Stimulated activated naive B cell treated with anti-CD40 and anti-IgM and Interleukin-4, amounts not matched to agents 10 μg/mL and 1 μg/mL and 100 μg/mL, for 72 hours (primary cell): ENCODE measurements around the gene BRAP.
"Not testable (repeated sequence)": the region's sequence is repeated elsewhere in the genome, so short reads cannot be mapped to it uniquely, and the experiment has no call there.

ENCODE experiments used
- ATAC-seq, 2 donors: fragments of 150-1000 bp; cut with Tn5 transposase; replicated peaks; 2 replicates each; pipeline ENCODE4 v1.10.0; 2021; ENCODE audit warnings: moderate library complexity in 1 of 2
- DNase-seq: peaks from one replicate; pipeline ENCODE4 v3.0.0; 2021
- H3K27ac Mint-ChIP-seq: one replicate; pipeline ENCODE4 v1.8.0; 2022; ENCODE audit warnings: mild to moderate bottlenecking, mixed read lengths
- H3K27me3 Mint-ChIP-seq, 2 donors: one replicate each; pipeline ENCODE4 v1.8.0; 2022; ENCODE audit warnings: mixed read lengths in 2 of 2
- H3K36me3 Mint-ChIP-seq, 2 donors: one replicate each; pipeline ENCODE4 v1.8.0; 2022; ENCODE audit warnings: mixed read lengths in 2 of 2, mild to moderate bottlenecking in 1 of 2
- H3K4me1 Mint-ChIP-seq, 2 donors: one replicate each; pipeline ENCODE4 v1.8.0; 2022; ENCODE audit warnings: mixed read lengths in 2 of 2, mild to moderate bottlenecking in 1 of 2
- H3K4me3 Mint-ChIP-seq, 2 donors: one replicate each; pipeline ENCODE4 v1.8.0; 2022; ENCODE audit warnings: mild to moderate bottlenecking in 2 of 2, mixed read lengths in 2 of 2, moderate library complexity in 1 of 2
- H3K9me3 Mint-ChIP-seq, 2 donors: one replicate each; pipeline ENCODE4 v1.8.0; 2022; ENCODE audit warnings: mixed read lengths in 2 of 2, mild to moderate bottlenecking in 1 of 2

BRAP gene

GRCh38 chr12:111653596-111653995 lies 32.2 kb downstream of the BRAP start:
- Mint-ChIP-seq H3K36me3 (peaks cover 16 to 25% of the 10 kb centered on the region in 2 donors), H3K27ac (no peak overlapping the region)

GRCh38 chr12:111652530-111652929 lies 33.2 kb downstream of the BRAP start:
- H3K4me1 Mint-ChIP-seq, ATAC-seq, H3K9me3 Mint-ChIP-seq, H3K27me3 Mint-ChIP-seq, DNase-seq, H3K27ac Mint-ChIP-seq, H3K4me3 Mint-ChIP-seq: not testable (repeated sequence)
- H3K36me3 Mint-ChIP-seq, result peaks cover 13 to 28% of the 10 kb centered on the region in 2 donors

More at GRCh38 chr12:111653596-111653995, 32.2 kb downstream of the BRAP start:
- Mint-ChIP-seq H3K9me3 (no peaks in the 10 kb centered on the region), H3K4me3 (no peak overlapping the region), H3K4me1 (peaks cover 0 to 1% of the 10 kb centered on the region in 2 donors), H3K27me3 (no peaks in the 10 kb centered on the region)
- DNase-seq (no peak), ATAC-seq (no peak)

GRCh38 chr12:111650912-111651311 lies 34.8 kb downstream of the BRAP start:
- H3K36me3 Mint-ChIP-seq, result peaks cover 23 to 35% of the 10 kb centered on the region in 2 donors
- no peak overlapping the region for H3K4me3 Mint-ChIP-seq
- no peak overlapping the region for H3K27ac Mint-ChIP-seq
- H3K4me1 Mint-ChIP-seq, result peaks cover 0 to 1% of the 10 kb centered on the region in 2 donors
- H3K27me3 Mint-ChIP-seq, result no peaks in the 10 kb centered on the region
- DNase-seq (no peak), ATAC-seq (peak; percentile 63 to 64)
- no peaks in the 10 kb centered on the region for H3K9me3 Mint-ChIP-seq

- ATAC-seq (no peak), DNase-seq (no peak)
- H3K9me3 Mint-ChIP-seq, result no peaks in the 10 kb centered on the region
- no peaks in the 10 kb centered on the region for H3K27me3 Mint-ChIP-seq
- no peaks in the 10 kb centered on the region for H3K4me1 Mint-ChIP-seq
- no peak overlapping the region for H3K4me3 Mint-ChIP-seq
- peaks cover 23 to 30% of the 10 kb centered on the region in 2 donors for H3K36me3 Mint-ChIP-seq
- no peak overlapping the region for H3K27ac Mint-ChIP-seq
Observed at GRCh38 chr12:111645433-111645832, 40.3 kb downstream of the BRAP start.

- Mint-ChIP-seq H3K9me3 (no peaks in the 10 kb centered on the region), H3K27ac (no peak overlapping the region), H3K36me3 (peaks cover 23 to 32% of the 10 kb centered on the region in 2 donors), H3K4me3 (no peak overlapping the region), H3K27me3 (no peaks in the 10 kb centered on the region), H3K4me1 (no peaks in the 10 kb centered on the region)
- DNase-seq, result no peak
- no peak for ATAC-seq
Observed at GRCh38 chr12:111643427-111643826, 42.3 kb downstream of the BRAP start.

- no peaks in the 10 kb centered on the region for H3K27me3 Mint-ChIP-seq
- peak overlapping the region; percentile 9 for H3K27ac Mint-ChIP-seq
- ATAC-seq (no peak), DNase-seq (no peak)
- H3K4me1 Mint-ChIP-seq, result no peaks in the 10 kb centered on the region
- H3K36me3 Mint-ChIP-seq, result peaks cover 23 to 32% of the 10 kb centered on the region in 2 donors
- no peak overlapping the region for H3K4me3 Mint-ChIP-seq
- H3K9me3 Mint-ChIP-seq, result no peaks in the 10 kb centered on the region
Observed at GRCh38 chr12:111642681-111643426, 42.9 kb downstream of the BRAP start.

GRCh38 chr12:111640506-111640905 lies 45.2 kb downstream of the BRAP start:
- H3K9me3 Mint-ChIP-seq, result no peaks in the 10 kb centered on the region
- H3K27me3 Mint-ChIP-seq, result no peaks in the 10 kb centered on the region
- no peak for ATAC-seq
- H3K4me3 Mint-ChIP-seq, result no peak overlapping the region
- H3K36me3 Mint-ChIP-seq, result peaks cover 9 to 17% of the 10 kb centered on the region in 2 donors
- no peak for DNase-seq
- peaks cover 2 to 10% of the 10 kb centered on the region in 2 donors for H3K4me1 Mint-ChIP-seq
- no peak overlapping the region for H3K27ac Mint-ChIP-seq

- no peak overlapping the region for H3K4me3 Mint-ChIP-seq
- H3K4me1 Mint-ChIP-seq, result peaks cover 2 to 11% of the 10 kb centered on the region in 2 donors
- no peak for ATAC-seq
- DNase-seq, result no peak
- peaks cover 3 to 9% of the 10 kb centered on the region in 2 donors for H3K36me3 Mint-ChIP-seq
- no peaks in the 10 kb centered on the region for H3K9me3 Mint-ChIP-seq
- H3K27me3 Mint-ChIP-seq, result no peaks in the 10 kb centered on the region
- no peak overlapping the region for H3K27ac Mint-ChIP-seq
Observed at GRCh38 chr12:111638556-111638955, 47.2 kb downstream of the BRAP start.

- Mint-ChIP-seq H3K9me3 (no peaks in the 10 kb centered on the region), H3K4me3 (no peak overlapping the region), H3K27me3 (no peaks in the 10 kb centered on the region), H3K27ac (no peak overlapping the region), H3K36me3 (peaks cover 0 to 9% of the 10 kb centered on the region in 2 donors), H3K4me1 (peaks cover 2 to 11% of the 10 kb centered on the region in 2 donors)
- ATAC-seq, result no peak
- no peak for DNase-seq
Observed at GRCh38 chr12:111636209-111636945, 49.4 kb downstream of the BRAP start.

- ATAC-seq (peak; percentile 68 to 69), DNase-seq (no peak)
- Mint-ChIP-seq H3K36me3 (peaks cover 0 to 9% of the 10 kb centered on the region in 2 donors), H3K27ac (peak overlapping the region; percentile 47), H3K4me1 (peaks cover 2 to 11% of the 10 kb centered on the region in 2 donors), H3K4me3 (no peak overlapping the region), H3K9me3 (no peaks in the 10 kb centered on the region), H3K27me3 (no peaks in the 10 kb centered on the region)
Observed at GRCh38 chr12:111635524-111635923, 50.2 kb downstream of the BRAP start.

GRCh38 chr12:111628505-111629260 lies 57.1 kb downstream of the BRAP start:
- H3K27me3 Mint-ChIP-seq, result no peaks in the 10 kb centered on the region
- H3K9me3 Mint-ChIP-seq, result no peaks in the 10 kb centered on the region
- no peaks in the 10 kb centered on the region for H3K4me1 Mint-ChIP-seq
- H3K36me3 Mint-ChIP-seq, result no peaks in the 10 kb centered on the region
- DNase-seq (no peak), ATAC-seq (no peak)
- H3K4me3 Mint-ChIP-seq, result no peak overlapping the region
- no peak overlapping the region for H3K27ac Mint-ChIP-seq

GRCh38 chr12:111626230-111626629 lies 59.5 kb downstream of the BRAP start:
- Mint-ChIP-seq H3K27me3 (no peaks in the 10 kb centered on the region), H3K36me3 (no peaks in the 10 kb centered on the region), H3K9me3 (no peaks in the 10 kb centered on the region), H3K4me1 (no peaks in the 10 kb centered on the region), H3K27ac (no peak overlapping the region), H3K4me3 (no peak overlapping the region)
- DNase-seq (no peak), ATAC-seq (no peak)

GRCh38 chr12:111624540-111624939 lies 61.2 kb downstream of the BRAP start:
- H3K27me3 Mint-ChIP-seq, result no peaks in the 10 kb centered on the region
- H3K36me3 Mint-ChIP-seq, result no peaks in the 10 kb centered on the region
- H3K4me3 Mint-ChIP-seq, result no peak overlapping the region
- H3K9me3 Mint-ChIP-seq, result no peaks in the 10 kb centered on the region
- H3K4me1 Mint-ChIP-seq, result no peaks in the 10 kb centered on the region
- ATAC-seq, result no peak
- H3K27ac Mint-ChIP-seq, result no peak overlapping the region
- DNase-seq, result no peak

- H3K4me3 Mint-ChIP-seq, H3K27ac Mint-ChIP-seq, H3K9me3 Mint-ChIP-seq, H3K27me3 Mint-ChIP-seq, H3K4me1 Mint-ChIP-seq, ATAC-seq, DNase-seq, H3K36me3 Mint-ChIP-seq: not testable (repeated sequence)
Observed at GRCh38 chr12:111617841-111618240, 67.9 kb downstream of the BRAP start.
